Loucy (cell line): ENCODE measurements around the gene TUBA4B.

Source experiments
- H2AFZ ChIP-seq: fragments of 200-600 bp; sonication (generic); 2 replicates; pipeline ENCODE4 v1.6.0; 2016; ENCODE audit warnings: antibody characterized with exemption, mild to moderate bottlenecking, low read length, moderate library complexity
- H3F3A ChIP-seq: fragments of 200-600 bp; 2 replicates; pipeline ENCODE4 v1.6.0; 2016; ENCODE audit warnings: antibody characterized with exemption, low read depth, mild to moderate bottlenecking
- H3K27me3 ChIP-seq: fragments of 200-600 bp; sonication (generic); 2 replicates; pipeline ENCODE4 v1.6.1; 2014; ENCODE audit warnings: low read length, mild to moderate bottlenecking; ENCODE audit not compliant: insufficient read depth, poor library complexity, severe bottlenecking
- H3K36me3 ChIP-seq: fragments of 200-600 bp; sonication (generic); 2 replicates; pipeline ENCODE4 v1.6.1; 2016; ENCODE audit warnings: low read length; ENCODE audit not compliant: insufficient read depth
- H3K4me1 ChIP-seq: fragments of 200-600 bp; sonication (generic); 2 replicates; pipeline ENCODE4 v1.5.1; 2014; ENCODE audit warnings: low read length, mild to moderate bottlenecking; ENCODE audit not compliant: insufficient read depth, poor library complexity, severe bottlenecking
- H3K4me2 ChIP-seq: fragments of 200-600 bp; sonication (generic); 2 replicates; pipeline ENCODE4 v1.6.0; 2014; ENCODE audit warnings: antibody characterized with exemption, low read length, low read depth, mild to moderate bottlenecking; ENCODE audit not compliant: poor library complexity, severe bottlenecking
- H3K4me3 ChIP-seq: fragments of 200-600 bp; sonication (generic); 2 replicates; pipeline ENCODE4 v1.5.1; 2014; ENCODE audit warnings: low read length, mild to moderate bottlenecking, mixed read lengths; ENCODE audit not compliant: poor library complexity, severe bottlenecking
- H3K79me2 ChIP-seq: fragments of 200-600 bp; sonication (generic); 2 replicates; pipeline ENCODE4 v1.6.1; 2014; ENCODE audit warnings: low read length; ENCODE audit not compliant: insufficient read depth
- H3K9ac ChIP-seq: fragments of 200-600 bp; sonication (generic); 2 replicates; pipeline ENCODE4 v1.6.0; 2014; ENCODE audit warnings: mild to moderate bottlenecking, low read depth, low read length, moderate library complexity; ENCODE audit not compliant: poor library complexity, severe bottlenecking
- H3K9me2 ChIP-seq: fragments of 200-600 bp; sonication (generic); replicated peaks from 2 replicates; pipeline ENCODE4 v1.6.1; 2016; ENCODE audit warnings: low read depth, low read length, mixed read lengths
- H3K9me3 ChIP-seq: fragments of 200-600 bp; sonication (generic); 2 replicates; pipeline ENCODE4 v1.6.1; 2014; ENCODE audit warnings: mild to moderate bottlenecking, antibody characterized with exemption, low read length, low read depth; ENCODE audit not compliant: insufficient read depth
- H4K20me1 ChIP-seq: fragments of 200-600 bp; sonication (generic); 2 replicates; pipeline ENCODE4 v1.6.0; 2014; ENCODE audit warnings: antibody characterized with exemption, low read length, mild to moderate bottlenecking; ENCODE audit not compliant: insufficient read depth, poor library complexity, severe bottlenecking
- EZH2phosphoT487 ChIP-seq: fragments of 200-600 bp; IDR thresholded peaks from 2 replicates; pipeline ENCODE4 v1.6.1; 2018; ENCODE audit warnings: antibody characterized with exemption, mild to moderate bottlenecking, moderate library complexity, borderline replicate concordance
- TF ChIP-seq, protein P1 (sequence below): fragments of 200-600 bp; sonication (generic); conservative IDR thresholded peaks from 2 replicates; pipeline ENCODE4 v1.5.1; 2014; ENCODE audit warnings: mild to moderate bottlenecking, antibody characterized with exemption, low read length

The TUBA4B gene

GRCh38 chr2:219219784-219220532 lies 33.1 kb upstream of the TUBA4B start:
- TF ChIP-seq, protein P1, sequence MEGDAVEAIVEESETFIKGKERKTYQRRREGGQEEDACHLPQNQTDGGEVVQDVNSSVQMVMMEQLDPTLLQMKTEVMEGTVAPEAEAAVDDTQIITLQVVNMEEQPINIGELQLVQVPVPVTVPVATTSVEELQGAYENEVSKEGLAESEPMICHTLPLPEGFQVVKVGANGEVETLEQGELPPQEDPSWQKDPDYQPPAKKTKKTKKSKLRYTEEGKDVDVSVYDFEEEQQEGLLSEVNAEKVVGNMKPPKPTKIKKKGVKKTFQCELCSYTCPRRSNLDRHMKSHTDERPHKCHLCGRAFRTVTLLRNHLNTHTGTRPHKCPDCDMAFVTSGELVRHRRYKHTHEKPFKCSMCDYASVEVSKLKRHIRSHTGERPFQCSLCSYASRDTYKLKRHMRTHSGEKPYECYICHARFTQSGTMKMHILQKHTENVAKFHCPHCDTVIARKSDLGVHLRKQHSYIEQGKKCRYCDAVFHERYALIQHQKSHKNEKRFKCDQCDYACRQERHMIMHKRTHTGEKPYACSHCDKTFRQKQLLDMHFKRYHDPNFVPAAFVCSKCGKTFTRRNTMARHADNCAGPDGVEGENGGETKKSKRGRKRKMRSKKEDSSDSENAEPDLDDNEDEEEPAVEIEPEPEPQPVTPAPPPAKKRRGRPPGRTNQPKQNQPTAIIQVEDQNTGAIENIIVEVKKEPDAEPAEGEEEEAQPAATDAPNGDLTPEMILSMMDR, result no peak
- Histone ChIP-seq H4K20me1 (no peaks in the 10 kb centered on the region), H3K27me3 (no peaks in the 10 kb centered on the region), H3K4me2 (no peak overlapping the region), H3K9me3 (no peaks in the 10 kb centered on the region), H3F3A (no peaks in the 10 kb centered on the region), H3K4me1 (peaks cover 10% of the 10 kb centered on the region), H3K9ac (no peak overlapping the region), H2AFZ (no peak overlapping the region), H3K79me2 (no peaks in the 10 kb centered on the region), H3K36me3 (peaks cover 45% of the 10 kb centered on the region; the same call in 1 of the 2 replicates), H3K4me3 (no peak overlapping the region), H3K9me2 (no peaks in the 10 kb centered on the region)

- no peaks in the 10 kb centered on the region for H3K9me2 ChIP-seq
- TF ChIP-seq, protein P1, result no peak
- TF ChIP-seq EZH2phosphoT487, result no peak
- peaks cover 10% of the 10 kb centered on the region for H3K4me1 ChIP-seq
- H2AFZ ChIP-seq, result no peak overlapping the region
- no peaks in the 10 kb centered on the region for H3K79me2 ChIP-seq
- H3K36me3 ChIP-seq, result peaks cover 53% of the 10 kb centered on the region; the same call in 1 of the 2 replicates
- H3K4me3 ChIP-seq, result no peak overlapping the region
- H3F3A ChIP-seq, result no peaks in the 10 kb centered on the region
- no peaks in the 10 kb centered on the region for H3K9me3 ChIP-seq
- no peaks in the 10 kb centered on the region for H3K27me3 ChIP-seq
- H3K4me2 ChIP-seq, result no peak overlapping the region
- H3K9ac ChIP-seq, result no peak overlapping the region
- no peaks in the 10 kb centered on the region for H4K20me1 ChIP-seq
Measured at GRCh38 chr2:219220652-219221402, 32.2 kb upstream of the TUBA4B start.

DNA sequence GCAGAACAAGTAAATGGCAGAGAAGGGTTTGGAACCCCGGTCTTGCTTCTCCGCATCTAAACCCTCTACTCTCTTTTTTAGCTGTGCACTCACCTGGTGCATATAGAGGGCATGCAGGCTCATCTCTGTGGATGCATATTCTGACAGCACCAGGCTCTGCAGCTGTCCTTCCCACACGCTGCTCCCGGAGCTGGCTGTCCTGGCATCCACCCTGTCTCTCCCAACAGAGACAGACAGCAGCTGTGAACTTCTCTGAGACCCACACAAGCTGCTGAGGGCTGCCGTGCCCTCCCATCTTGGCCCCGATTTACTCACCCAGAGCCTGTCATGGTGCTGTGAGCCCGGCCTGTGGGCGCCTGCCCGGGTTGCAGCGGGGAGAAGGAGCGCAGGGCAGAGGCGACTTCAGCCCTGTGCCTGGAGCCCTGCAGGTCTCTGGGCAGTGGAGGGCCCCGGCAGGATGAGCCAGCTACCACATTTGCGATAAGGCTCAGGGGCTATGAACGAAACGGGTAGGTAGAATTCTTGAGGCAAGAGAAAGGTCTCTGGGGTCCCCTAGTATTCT lies 31.0 kb upstream of the TUBA4B start:
- Histone ChIP-seq H3K4me2 (no peak overlapping the region), H3K9me2 (no peaks in the 10 kb centered on the region), H3K27me3 (no peaks in the 10 kb centered on the region), H3K9ac (no peak overlapping the region), H2AFZ (no peak overlapping the region), H3K4me3 (no peak overlapping the region), H3K36me3 (peaks cover 57% of the 10 kb centered on the region; the same call in 1 of the 2 replicates), H3K4me1 (peaks cover 10% of the 10 kb centered on the region), H3K79me2 (peaks cover 2% of the 10 kb centered on the region; the same call in 1 of the 2 replicates), H3K9me3 (no peaks in the 10 kb centered on the region), H3F3A (no peaks in the 10 kb centered on the region), H4K20me1 (no peaks in the 10 kb centered on the region)
- no peak for TF ChIP-seq EZH2phosphoT487
- TF ChIP-seq, protein P1, result no peak
